HG03575 (cell line): ENCODE results near the gene DEPDC5.

Source experiments
- ATAC-seq: cut with Tn5 transposase; IDR thresholded peaks from one replicate; pipeline ENCODE4 v1.9.1; 2021; ENCODE audit not compliant: unreplicated experiment, insufficient number of reproducible peaks, low FRiP score; ENCODE audit errors: extremely low read depth

Gene DEPDC5

GRCh38 chr22:31906569-31906968, 152.8 kb downstream of the DEPDC5 start:
- no peak for ATAC-seq

- no peak for ATAC-seq
These were observed 156.2 kb downstream of the DEPDC5 start for GRCh38 chr22:31909977-31910376.

GRCh38 chr22:31911565-31912406, 158.0 kb downstream of the DEPDC5 start:
- no peak for ATAC-seq

- ATAC-seq, result no peak
These were observed 158.6 kb downstream of the DEPDC5 start for GRCh38 chr22:31912407-31912743.

- no peak for ATAC-seq
These were observed 161.8 kb downstream of the DEPDC5 start for GRCh38 chr22:31915586-31915985.

- no peak for ATAC-seq
These were observed 163.6 kb downstream of the DEPDC5 start for GRCh38 chr22:31917227-31917921.

- ATAC-seq, result no peak
These were observed 165.9 kb downstream of the DEPDC5 start for GRCh38 chr22:31919730-31920129.

- ATAC-seq, result no peak
These were observed 166.5 kb downstream of the DEPDC5 start for GRCh38 chr22:31920306-31920705.

- ATAC-seq, result no peak
These were observed 167.3 kb downstream of the DEPDC5 start for GRCh38 chr22:31921106-31921505.

- ATAC-seq, result no peak
These were observed 168.7 kb downstream of the DEPDC5 start for GRCh38 chr22:31922534-31922933.

GRCh38 chr22:31923136-31923535, 169.3 kb downstream of the DEPDC5 start:
- ATAC-seq, result no peak

- ATAC-seq, result no peak
These were observed 169.9 kb downstream of the DEPDC5 start for GRCh38 chr22:31923747-31924146.

- ATAC-seq, result no peak
These were observed 171.2 kb downstream of the DEPDC5 start for GRCh38 chr22:31925056-31925455.

- no peak for ATAC-seq
These were observed 172.2 kb downstream of the DEPDC5 start for GRCh38 chr22:31926024-31926423.

- ATAC-seq, result no peak
These were observed 173.2 kb downstream of the DEPDC5 start for GRCh38 chr22:31926969-31927368.

GRCh38 chr22:31927562-31927961, 173.7 kb downstream of the DEPDC5 start:
- ATAC-seq, result no peak

- ATAC-seq, result no peak
These were observed 175.5 kb downstream of the DEPDC5 start for GRCh38 chr22:31929167-31929930.

- ATAC-seq, result no peak
These were observed 179.0 kb downstream of the DEPDC5 start for GRCh38 chr22:31932863-31933262.

- ATAC-seq, result no peak
These were observed 179.6 kb downstream of the DEPDC5 start for GRCh38 chr22:31933406-31933805.
